G401 (cell line): ENCODE data around the gene MTR. TPM values are rescaled to one million over a fixed set of nuclear protein-coding genes. Genes with fewer than 3 reads are reported as not detected.

Source experiments
- DNase-seq: peaks from one replicate; pipeline ENCODE4 v3.0.0-alpha.2; 2015; ENCODE audit warnings: low spot score
- in situ Hi-C: cut with HindIII; loops from 2 replicates; pipeline ENCODE4 v1.10.0; 2016; ENCODE audit warnings: low sequenced_read_pairs, mixed read lengths
- total RNA-seq: library from RNA; depleted of rRNA; stranded (reverse); fragments of >200 nt; shearing (Covaris generic); gene quantifications from 2 replicates; pipeline ENCODE4 v1.2.3, GENCODE V29; 2014; rRNA removed

The MTR gene
- total RNA-seq, 1 experiment from 2014 or later: 10.7 TPM

- in situ Hi-C loops: no loop called here
- DNase-seq: no peak
These were observed 127.1 kb downstream of the MTR start for GRCh38 chr1:236922190-236922589.

- no peak for DNase-seq
- in situ Hi-C loops: no loop called here
These were observed 130.3 kb downstream of the MTR start for GRCh38 chr1:236925386-236925785.

- in situ Hi-C loops: no loop called here
- no peak for DNase-seq
These were observed 135.4 kb downstream of the MTR start for GRCh38 chr1:236930503-236930902.

- in situ Hi-C loops: no loop called here
- no peak for DNase-seq
These were observed 143.7 kb downstream of the MTR start for GRCh38 chr1:236938760-236939159.

- DNase-seq: no peak
- in situ Hi-C loops: no loop called here
These were observed 147.3 kb downstream of the MTR start for GRCh38 chr1:236942431-236942830.

- no peak for DNase-seq
- in situ Hi-C loops: no loop called here
These were observed 149.5 kb downstream of the MTR start for GRCh38 chr1:236944556-236944955.

GRCh38 chr1:236945002-236945401 lies 149.9 kb downstream of the MTR start:
- no peak for DNase-seq
- in situ Hi-C loops: no loop called here

- in situ Hi-C loops: no loop called here
These were observed 152.7 kb downstream of the MTR start for GRCh38 chr1:236947794-236948193.

GRCh38 chr1:236948381-236948780 lies 153.3 kb downstream of the MTR start:
- DNase-seq: peak; percentile 86
- in situ Hi-C loops: no loop called here

More at GRCh38 chr1:236947794-236948193, 152.7 kb downstream of the MTR start:
- peak; percentile 52 for DNase-seq

GRCh38 chr1:236948996-236949395 lies 153.9 kb downstream of the MTR start:
- in situ Hi-C loops: no loop called here
- peak; percentile 65 for DNase-seq

- in situ Hi-C loops: no loop called here
These were observed 155.3 kb downstream of the MTR start for GRCh38 chr1:236950365-236950764.

GRCh38 chr1:236951672-236952071 lies 156.6 kb downstream of the MTR start:
- in situ Hi-C loops: no loop called here
- peak; percentile 5 for DNase-seq

More at GRCh38 chr1:236950365-236950764, 155.3 kb downstream of the MTR start:
- peak; percentile 86 for DNase-seq

GRCh38 chr1:236952246-236953003 lies 157.3 kb downstream of the MTR start:
- in situ Hi-C loops: no loop called here
- peak; percentile 66 for DNase-seq

GRCh38 chr1:236953151-236953700 lies 158.1 kb downstream of the MTR start:
- in situ Hi-C loops: no loop called here
- DNase-seq: peak; percentile 98

Other genes with a start within 250 kb of the MTR start
- gene HEATR1, start 190.8 kb upstream of the MTR start, total RNA-seq: 17.0 and 17.6 TPM in 2 replicates
- 0.75 TPM in 1 of 2 replicates, not detected in the other for gene ACTN2, start 108.8 kb upstream of the MTR start, total RNA-seq
- gene MT1HL1, start 209.1 kb downstream of the MTR start, total RNA-seq: not detected in 2 replicates
- not detected in 2 replicates for gene RYR2, start 246.9 kb downstream of the MTR start, total RNA-seq